ACC112 (cell line): ENCODE data around the gene CNIH4.
"Not testable (repeated sequence)": the region's sequence is repeated elsewhere in the genome, so short reads cannot be mapped to it uniquely, and the experiment has no call there.

ENCODE experiments used
- H2AFZ ChIP-seq: fragments of 200-600 bp; sonication (generic); one replicate; pipeline ENCODE4 v1.6.0; 2017; ENCODE audit warnings: antibody characterized with exemption, low read length; ENCODE audit not compliant: unreplicated experiment
- H3K27ac ChIP-seq: fragments of 200-600 bp; sonication (generic); 2 replicates; pipeline ENCODE4 v1.5.1; 2014; ENCODE audit warnings: low read depth, mild to moderate bottlenecking, antibody characterized with exemption, low read length, moderate library complexity
- H3K27me3 ChIP-seq: fragments of 200-600 bp; sonication (generic); 2 replicates; pipeline ENCODE4 v1.6.1; 2014; ENCODE audit warnings: mild to moderate bottlenecking, antibody characterized with exemption, low read length, moderate library complexity, mixed read lengths; ENCODE audit not compliant: insufficient read depth
- H3K36me3 ChIP-seq: fragments of 200-600 bp; sonication (generic); 2 replicates; pipeline ENCODE4 v1.6.1; 2016; ENCODE audit warnings: mild to moderate bottlenecking, antibody characterized with exemption, low read length, moderate library complexity, mixed read lengths; ENCODE audit not compliant: insufficient read depth
- H3K4me1 ChIP-seq: fragments of 200-600 bp; sonication (generic); one replicate; pipeline ENCODE4 v1.6.1; 2016; ENCODE audit warnings: low read length, mixed read lengths; ENCODE audit not compliant: insufficient read depth, unreplicated experiment, control insufficient read depth
- H3K4me3 ChIP-seq: fragments of 200-600 bp; sonication (generic); 2 replicates; pipeline ENCODE4 v1.5.1; 2014; ENCODE audit warnings: mild to moderate bottlenecking, low read depth, low read length
- H3K79me2 ChIP-seq: fragments of 200-600 bp; sonication (generic); one replicate; pipeline ENCODE4 v1.6.0; 2016; ENCODE audit warnings: low read length; ENCODE audit not compliant: control insufficient read depth, unreplicated experiment, insufficient read depth

The CNIH4 gene

GRCh38 chr1:224356685-224357625 is at the start of gene CNIH4:
Gene CNIH4, plus strand, starts transcription at chr1:224356879. Its CDS starts 46 bp downstream, at chr1:224356925.
- Histone ChIP-seq H2AFZ (peak within 1 kb of the TSS; percentile 89), H3K4me3 (peak within 1 kb of the TSS; percentile 97), H3K79me2 (peaks cover 52% of the 10 kb centered on the region), H3K27ac (peak within 1 kb of the TSS; percentile 53), H3K27me3 (no peaks in the 10 kb centered on the region), H3K36me3 (no peaks in the 10 kb centered on the region), H3K4me1 (peaks cover 15% of the 10 kb centered on the region)

GRCh38 chr1:224308064-224308463 is 48.6 kb upstream of the CNIH4 start:
- Histone ChIP-seq H3K79me2 (no peaks in the 10 kb centered on the region), H3K27ac (no peak overlapping the region), H3K36me3 (peaks cover 17% of the 10 kb centered on the region), H2AFZ (no peak overlapping the region), H3K4me3 (no peak overlapping the region), H3K4me1 (peaks cover 4% of the 10 kb centered on the region), H3K27me3 (no peaks in the 10 kb centered on the region)

- H3K36me3 ChIP-seq, H3K4me1 ChIP-seq, H3K4me3 ChIP-seq, H3K27me3 ChIP-seq, H2AFZ ChIP-seq, H3K79me2 ChIP-seq, H3K27ac ChIP-seq: not testable (repeated sequence)
Observed at GRCh38 chr1:224311503-224311902, 45.2 kb upstream of the CNIH4 start.

GRCh38 chr1:224312025-224312424 is 44.7 kb upstream of the CNIH4 start:
- H3K36me3 ChIP-seq = peaks cover 6% of the 10 kb centered on the region; the same call in 1 of the 2 replicates
- H2AFZ ChIP-seq = no peak overlapping the region
- H3K27me3 ChIP-seq = no peaks in the 10 kb centered on the region
- no peak overlapping the region for H3K4me3 ChIP-seq
- H3K79me2 ChIP-seq = peaks cover 2% of the 10 kb centered on the region
- peaks cover 4% of the 10 kb centered on the region for H3K4me1 ChIP-seq
- no peak overlapping the region for H3K27ac ChIP-seq

GRCh38 chr1:224317383-224318045 is 39.2 kb upstream of the CNIH4 start:
- Histone ChIP-seq H3K4me1 (no peaks in the 10 kb centered on the region), H3K27ac (no peak overlapping the region), H2AFZ (peak overlapping the region; percentile 38), H3K36me3 (peaks cover 7% of the 10 kb centered on the region; the same call in 1 of the 2 replicates), H3K79me2 (peaks cover 21% of the 10 kb centered on the region), H3K27me3 (no peaks in the 10 kb centered on the region), H3K4me3 (no peak overlapping the region)

- Histone ChIP-seq H3K27me3 (no peaks in the 10 kb centered on the region), H3K4me3 (no peak overlapping the region), H3K36me3 (peaks cover 7% of the 10 kb centered on the region; the same call in 1 of the 2 replicates), H3K4me1 (no peaks in the 10 kb centered on the region), H2AFZ (no peak overlapping the region), H3K79me2 (peaks cover 46% of the 10 kb centered on the region), H3K27ac (no peak overlapping the region)
Observed at GRCh38 chr1:224321706-224322105, 35.0 kb upstream of the CNIH4 start.

- H3K36me3 ChIP-seq = peaks cover 4% of the 10 kb centered on the region; the same call in 1 of the 2 replicates
- peaks cover 9% of the 10 kb centered on the region for H3K4me1 ChIP-seq
- H3K27ac ChIP-seq = no peak overlapping the region
- no peak overlapping the region for H2AFZ ChIP-seq
- peaks cover 59% of the 10 kb centered on the region for H3K79me2 ChIP-seq
- no peak overlapping the region for H3K4me3 ChIP-seq
- H3K27me3 ChIP-seq = no peaks in the 10 kb centered on the region
Observed at GRCh38 chr1:224325959-224326358, 30.7 kb upstream of the CNIH4 start.

- Histone ChIP-seq H3K79me2 (peaks cover 46% of the 10 kb centered on the region), H3K4me3 (peak overlapping the region; percentile 91), H3K4me1 (peaks cover 9% of the 10 kb centered on the region), H3K27me3 (no peaks in the 10 kb centered on the region), H3K36me3 (peaks cover 4% of the 10 kb centered on the region; the same call in 1 of the 2 replicates), H3K27ac (no peak overlapping the region), H2AFZ (no peak overlapping the region)
Observed at GRCh38 chr1:224328644-224329043, 28.0 kb upstream of the CNIH4 start.

- Histone ChIP-seq H3K27ac (peak overlapping the region; percentile 91; the same call in 1 of the 2 replicates), H3K36me3 (peaks cover 4% of the 10 kb centered on the region; the same call in 1 of the 2 replicates), H3K79me2 (peaks cover 41% of the 10 kb centered on the region), H2AFZ (peak overlapping the region; percentile 95), H3K4me3 (peak overlapping the region; percentile 91), H3K4me1 (peaks cover 15% of the 10 kb centered on the region), H3K27me3 (no peaks in the 10 kb centered on the region)
Observed at GRCh38 chr1:224329484-224329841, 27.2 kb upstream of the CNIH4 start.

- Histone ChIP-seq H3K27ac (peak within 1 kb of the TSS; percentile 91), H2AFZ (peak within 1 kb of the TSS; percentile 95), H3K36me3 (peaks cover 4% of the 10 kb centered on the region; the same call in 1 of the 2 replicates), H3K4me1 (peaks cover 16% of the 10 kb centered on the region), H3K4me3 (peak within 1 kb of the TSS; percentile 91), H3K27me3 (no peaks in the 10 kb centered on the region), H3K79me2 (peaks cover 38% of the 10 kb centered on the region)
Observed at GRCh38 chr1:224329842-224330753, 26.6 kb upstream of the CNIH4 start, which contains the start of gene NVL. Gene NVL, minus strand, starts transcription at chr1:224330172. Its CDS starts 45 bp downstream, at chr1:224330127.
